HG03354 (cell line): ENCODE data around the gene IGFBP4.

Experiments used
- ATAC-seq: cut with Tn5 transposase; IDR thresholded peaks from one replicate; pipeline ENCODE4 v1.9.1; 2021; ENCODE audit warnings: mild to moderate bottlenecking; ENCODE audit not compliant: unreplicated experiment, poor library complexity, severe bottlenecking

The IGFBP4 gene

DNA sequence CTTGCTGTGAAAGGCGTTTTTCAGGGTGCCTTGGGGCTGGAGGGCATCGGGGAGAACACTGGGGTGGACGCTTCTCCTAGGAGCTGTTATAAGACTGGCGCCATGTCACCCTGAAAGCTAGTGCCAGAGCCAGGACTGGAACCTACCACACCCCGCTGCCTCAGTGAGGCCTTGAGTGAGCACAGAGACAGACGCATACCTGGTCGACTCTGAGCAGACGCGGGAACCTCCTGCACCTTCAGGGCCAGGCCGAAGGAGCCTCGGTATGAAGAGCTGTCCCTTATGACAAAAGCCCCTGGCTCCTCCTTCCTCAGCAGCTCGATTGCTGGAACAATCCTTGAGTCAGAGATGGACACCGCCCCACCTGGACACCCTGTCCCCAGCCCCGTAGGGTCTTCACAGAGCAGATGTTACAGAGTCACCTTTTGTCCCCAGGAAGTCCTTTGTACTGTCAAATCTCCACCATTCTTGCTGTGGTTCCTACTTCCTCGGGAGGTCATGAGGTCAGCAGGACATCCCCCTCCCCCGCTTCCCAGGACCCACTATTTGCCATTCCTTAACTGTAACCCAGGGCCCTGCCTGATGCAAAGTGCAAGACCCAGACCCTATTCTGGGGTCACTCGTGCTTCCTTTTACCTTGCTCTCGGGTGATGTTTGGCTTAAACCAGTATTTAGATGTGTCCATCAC lies 41.2 kb downstream of the IGFBP4 start:
- no peak for ATAC-seq

DNA sequence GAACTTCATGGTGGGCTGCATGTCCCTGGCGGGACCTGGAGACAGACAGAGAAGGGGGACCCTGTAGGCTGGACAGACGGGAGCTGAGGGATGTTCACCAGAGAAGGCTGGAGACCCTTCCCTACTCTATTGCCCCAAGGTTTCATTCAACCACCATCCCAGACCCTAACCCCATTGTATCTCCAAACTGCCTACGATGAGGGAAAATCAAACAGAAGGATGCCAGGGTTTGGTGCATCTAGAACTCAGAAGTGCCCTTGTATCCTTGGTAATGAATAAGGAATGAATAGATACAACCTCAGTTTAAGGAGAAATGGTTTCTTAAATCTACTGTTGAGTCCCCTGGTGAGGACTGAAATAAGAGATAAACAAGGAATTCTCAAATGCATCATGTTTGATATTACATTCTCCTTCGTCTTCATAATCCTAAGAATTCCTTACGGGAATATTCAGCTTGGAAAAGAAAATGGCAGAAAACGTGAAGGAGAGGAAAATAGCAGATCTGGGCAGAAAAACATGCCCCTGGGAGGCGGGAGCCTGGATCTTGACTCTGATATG lies 41.8 kb downstream of the IGFBP4 start:
- no peak for ATAC-seq

DNA sequence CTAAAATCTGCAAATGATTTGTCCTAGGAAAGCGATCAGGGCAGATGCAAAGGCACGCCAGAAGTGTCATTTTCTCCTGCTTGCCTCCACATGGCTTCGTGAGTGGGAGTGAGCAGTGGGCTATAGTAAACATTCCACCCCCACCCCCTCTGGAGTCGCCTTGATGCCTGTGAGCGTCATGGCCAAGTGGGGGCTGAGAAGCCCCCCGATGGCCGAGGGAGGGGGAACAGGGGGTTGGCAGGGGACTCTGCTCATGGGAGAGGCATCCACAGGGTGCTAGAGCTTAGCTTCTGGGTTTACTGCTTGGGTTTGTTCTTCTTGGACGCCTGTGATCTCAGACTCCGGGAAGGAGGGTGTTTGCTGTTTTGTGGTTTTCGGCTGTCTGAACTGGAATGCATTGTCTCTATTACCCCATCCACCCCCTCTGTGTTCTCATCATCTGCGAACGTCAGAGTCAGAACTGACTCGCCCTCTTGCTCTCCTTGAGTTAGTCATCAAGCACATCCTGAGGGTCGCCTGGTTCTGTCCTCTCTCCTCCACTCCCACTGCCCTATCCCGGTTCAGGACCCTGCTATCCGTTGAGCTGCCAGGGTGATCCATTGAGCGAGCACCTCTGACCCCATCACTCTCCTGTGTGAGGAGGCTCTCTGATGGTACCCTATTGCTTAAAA lies 42.7 kb downstream of the IGFBP4 start:
- ATAC-seq: no peak

DNA sequence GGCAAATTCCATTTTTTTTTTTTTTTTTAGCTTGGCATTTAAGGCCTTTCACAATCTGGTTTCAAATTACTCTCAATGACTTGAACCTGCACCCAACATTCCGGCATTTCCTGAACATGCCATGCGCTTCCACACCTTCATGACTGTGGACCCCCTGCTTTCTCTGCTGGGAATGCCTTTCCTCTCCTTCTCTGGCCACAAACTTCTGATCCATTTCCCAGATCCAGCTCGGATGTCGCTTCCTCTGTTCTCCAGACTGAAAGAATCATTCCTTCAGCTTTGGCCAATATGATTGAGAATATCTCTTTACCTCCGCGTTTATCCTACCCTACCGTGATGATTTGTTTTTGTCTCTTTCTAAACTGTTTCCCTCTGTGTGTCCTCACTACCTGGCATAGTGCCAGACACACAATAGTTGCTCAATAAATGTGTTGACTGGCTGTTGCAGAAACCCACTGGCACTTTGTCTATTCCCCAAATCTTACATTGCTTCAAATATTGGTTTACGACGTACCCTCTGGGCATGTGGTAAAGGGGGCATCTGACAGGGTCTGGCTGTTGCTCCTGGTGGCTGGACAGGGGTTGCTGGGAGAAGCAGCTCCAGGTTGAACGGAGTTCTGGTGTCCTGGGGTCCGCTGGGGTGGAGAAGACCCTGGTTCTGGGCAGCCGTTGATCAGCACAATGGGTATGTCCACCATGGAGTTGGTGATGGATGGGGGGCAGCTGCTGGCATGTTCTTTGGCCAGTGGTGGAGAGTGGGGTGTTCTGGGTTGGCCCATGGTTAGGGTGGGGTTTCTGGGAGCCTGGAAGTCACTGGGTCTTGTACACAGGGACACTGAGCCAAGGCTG lies 43.5 kb downstream of the IGFBP4 start:
- no peak for ATAC-seq

DNA sequence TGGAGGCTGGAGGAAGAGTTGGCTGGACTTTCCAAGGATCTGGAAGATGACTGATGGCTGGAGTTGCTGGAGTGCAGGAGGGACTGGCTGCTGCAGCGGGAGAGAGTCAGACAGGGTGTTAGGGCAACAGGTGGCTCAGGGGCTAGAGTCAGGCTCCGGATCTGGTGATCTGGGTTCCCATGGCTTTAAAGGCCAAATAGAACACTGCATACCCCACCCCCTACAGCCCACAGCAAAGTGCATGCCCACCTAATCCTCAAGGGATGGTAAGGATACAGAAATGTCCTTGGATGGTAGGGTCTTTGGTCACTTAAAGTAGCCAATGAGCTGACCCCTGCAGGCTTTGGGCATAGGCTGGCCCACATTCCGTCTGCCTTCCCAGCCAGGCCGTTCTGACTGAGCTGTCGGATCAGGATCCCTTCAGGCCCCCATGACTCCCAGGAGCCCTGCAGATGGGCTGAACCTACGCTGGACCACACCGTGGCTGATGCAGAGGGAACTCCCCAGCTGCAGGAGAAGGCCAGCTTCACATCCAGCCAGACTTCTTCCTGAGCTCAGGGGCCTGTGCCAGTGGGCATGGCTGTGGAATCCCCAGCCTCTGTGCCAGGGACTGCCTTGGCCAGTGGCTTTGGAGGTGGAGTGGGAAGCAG lies 44.2 kb downstream of the IGFBP4 start:
- no peak for ATAC-seq

DNA sequence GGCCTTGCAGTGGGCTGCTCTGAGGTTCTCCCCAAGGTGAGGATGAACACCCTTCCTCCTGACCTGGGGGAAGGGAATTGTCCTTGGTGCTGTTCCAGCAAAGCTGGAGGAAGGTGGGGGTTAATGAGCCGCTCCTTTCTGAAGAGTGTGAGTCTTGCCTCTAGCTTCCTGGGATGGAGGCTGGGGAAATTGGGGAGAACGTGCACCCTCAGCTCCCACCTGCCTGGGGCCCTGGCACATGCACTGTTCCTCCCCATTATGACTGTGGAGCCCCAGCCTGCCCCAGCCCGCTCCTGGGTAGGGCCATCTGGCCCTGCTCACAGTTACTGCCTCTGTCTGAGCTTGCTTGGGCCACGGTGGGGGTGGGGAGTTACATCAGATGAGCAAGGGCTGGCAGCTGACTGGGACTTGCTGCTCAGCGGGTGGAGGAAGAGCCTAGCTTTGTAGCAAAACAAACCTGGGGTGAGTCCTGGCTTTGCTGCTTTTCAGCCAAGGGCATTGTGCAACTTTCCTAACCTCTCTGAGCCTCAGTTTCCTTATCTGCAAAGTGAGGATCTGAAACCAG lies 47.1 kb downstream of the IGFBP4 start:
- ATAC-seq: no peak

DNA sequence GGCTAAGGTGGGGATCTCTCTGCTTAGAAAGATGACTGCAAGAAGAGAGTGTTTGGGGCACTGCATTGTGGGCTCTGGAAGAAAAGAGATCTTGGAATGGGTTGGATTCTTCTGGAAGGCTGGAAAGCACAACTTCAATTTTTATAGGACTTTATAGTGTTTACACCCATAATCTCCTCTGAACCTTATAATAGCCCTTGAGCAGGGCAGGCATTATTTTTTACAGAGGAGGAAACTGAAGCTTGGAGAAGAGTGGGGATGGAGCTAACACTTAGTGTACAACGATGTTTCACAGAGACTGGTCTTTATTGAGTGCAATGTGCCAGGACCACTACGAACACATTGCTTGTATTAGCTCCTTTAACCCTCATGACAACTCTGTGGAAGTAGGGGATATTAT lies 47.7 kb downstream of the IGFBP4 start:
- no peak for ATAC-seq

DNA sequence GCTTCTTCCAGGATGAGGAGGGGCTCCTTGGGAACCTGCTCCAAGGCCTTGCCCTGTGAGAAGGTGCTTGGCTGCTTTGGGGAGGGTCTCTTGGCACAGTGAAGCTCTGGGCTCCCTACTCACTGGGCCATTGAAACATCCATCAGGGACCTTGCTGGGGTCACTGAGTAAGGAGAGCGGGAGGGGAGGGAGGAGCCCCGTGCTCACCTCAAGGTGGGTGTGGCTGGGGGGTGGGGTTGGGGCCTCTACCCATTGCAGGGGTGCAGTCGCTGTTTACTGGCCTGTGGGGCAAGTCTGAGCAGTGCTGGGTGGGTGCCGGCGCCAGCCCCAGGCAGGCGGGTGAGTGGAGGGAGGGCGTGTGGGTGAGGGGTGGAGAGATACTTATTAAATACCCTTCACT lies 48.2 kb downstream of the IGFBP4 start:
- ATAC-seq: no peak

DNA sequence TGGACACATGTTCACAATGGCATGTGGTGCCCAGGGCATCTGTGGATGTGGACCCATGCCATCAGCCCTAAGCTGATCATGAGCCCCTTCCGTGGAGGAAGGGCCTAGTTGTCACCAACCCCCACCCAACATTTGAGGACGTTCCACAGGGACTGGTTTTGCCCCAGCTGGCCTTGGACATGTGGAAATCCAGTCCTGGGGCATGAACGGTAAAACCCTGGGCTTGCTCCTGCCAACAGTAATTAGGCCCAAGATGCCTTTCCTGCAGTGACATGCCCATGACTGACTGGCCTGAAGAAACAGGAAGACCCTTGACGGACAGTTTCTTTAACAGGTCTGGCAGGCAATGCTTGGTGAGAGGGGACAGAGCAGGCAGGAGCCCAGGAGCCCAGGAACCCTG lies 50.4 kb downstream of the IGFBP4 start:
- ATAC-seq: no peak

DNA sequence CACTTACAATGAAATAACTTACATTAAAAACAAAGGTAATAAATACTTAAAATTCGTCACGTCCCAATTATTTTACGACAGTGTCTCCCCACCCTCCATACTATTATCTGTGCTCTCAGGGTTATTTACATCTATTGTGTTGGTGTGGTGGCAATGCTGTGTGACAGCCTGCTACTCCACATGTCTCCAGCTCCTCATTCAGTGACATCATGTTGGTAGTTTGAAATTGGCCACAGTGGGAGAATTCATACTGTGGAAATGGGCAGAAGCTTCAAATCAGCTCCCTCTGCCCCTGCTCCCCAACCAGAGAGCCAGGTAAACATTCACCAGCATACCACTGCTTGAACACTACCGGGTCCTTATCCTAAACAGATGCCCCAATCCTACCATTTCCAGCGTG lies 51.9 kb downstream of the IGFBP4 start:
- ATAC-seq: no peak

DNA sequence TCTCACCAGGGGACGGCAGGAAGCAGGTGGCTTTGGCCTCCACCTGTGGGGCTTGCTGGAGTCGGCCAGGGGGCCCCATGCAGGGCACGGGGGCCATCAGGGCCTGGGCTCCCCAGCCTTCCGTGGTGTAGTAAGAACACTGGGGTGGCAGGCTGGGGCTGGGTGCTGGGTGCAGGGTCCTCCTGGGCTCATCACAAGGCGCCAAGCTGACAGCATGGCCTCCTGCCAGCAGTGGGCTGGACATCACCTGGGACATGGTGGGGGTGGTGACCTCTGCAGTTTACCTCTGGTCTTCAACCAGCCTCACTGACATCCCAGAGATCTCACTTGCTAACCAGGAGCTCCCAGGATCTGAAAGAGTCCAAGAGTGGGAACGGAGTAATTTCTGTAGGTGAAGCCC lies 52.9 kb downstream of the IGFBP4 start:
- ATAC-seq: no peak

DNA sequence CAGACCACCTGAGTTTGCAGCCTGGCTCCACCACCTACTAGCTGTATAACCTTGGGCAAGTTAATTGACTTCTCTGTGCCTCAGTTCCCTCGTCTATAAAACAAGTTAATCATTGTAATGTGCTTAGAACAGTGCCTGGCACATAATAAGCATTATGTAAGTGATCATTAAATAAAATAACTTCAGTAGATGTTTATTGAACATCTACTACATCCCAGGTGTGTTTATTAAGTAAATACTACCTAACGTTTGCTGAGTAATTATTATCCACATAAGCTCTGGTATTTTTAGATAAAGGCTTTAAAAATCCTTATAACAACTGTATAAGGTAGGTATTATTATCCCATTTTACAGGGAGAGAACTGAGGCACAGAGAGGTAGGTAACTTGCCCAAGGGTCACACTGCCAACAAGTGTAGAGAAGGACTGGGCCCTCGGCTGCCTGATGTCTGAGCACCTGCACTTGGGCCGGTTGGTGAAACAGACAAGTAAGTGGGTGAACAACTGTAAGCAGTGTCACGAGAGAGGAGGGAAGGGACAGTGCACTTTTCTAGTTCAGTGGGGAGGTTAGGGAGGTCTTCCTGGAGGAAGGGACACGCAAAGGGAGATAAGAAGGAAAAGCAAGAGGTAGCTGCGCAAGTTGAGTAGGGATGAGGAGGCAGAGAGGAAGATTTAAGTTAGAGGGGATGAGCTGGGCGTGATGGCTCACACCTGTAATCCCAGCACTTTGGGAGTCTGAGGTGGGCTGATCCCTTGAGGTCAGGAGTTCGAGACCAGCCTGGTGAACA lies 53.6 kb downstream of the IGFBP4 start:
- ATAC-seq: no peak

DNA sequence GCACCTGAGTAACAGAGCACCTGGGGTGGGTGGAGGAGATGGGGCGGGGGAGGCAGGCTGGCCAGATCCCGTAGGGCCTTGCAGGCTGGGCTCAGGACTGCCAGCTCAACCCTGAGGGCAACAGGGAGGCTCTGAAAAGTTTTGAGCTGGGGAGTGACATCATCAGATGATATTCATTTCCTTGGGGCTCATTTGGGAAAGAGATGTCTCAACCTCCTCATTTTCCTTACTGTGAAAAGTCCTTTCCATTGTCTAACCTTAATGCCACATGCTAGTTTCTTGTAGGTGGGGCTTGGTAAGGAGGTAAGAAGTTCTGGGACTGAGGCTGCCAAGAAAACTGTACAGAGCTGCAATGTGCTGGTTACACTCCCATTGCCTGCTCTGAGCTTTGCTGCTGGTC lies 54.4 kb downstream of the IGFBP4 start:
- ATAC-seq: no peak

DNA sequence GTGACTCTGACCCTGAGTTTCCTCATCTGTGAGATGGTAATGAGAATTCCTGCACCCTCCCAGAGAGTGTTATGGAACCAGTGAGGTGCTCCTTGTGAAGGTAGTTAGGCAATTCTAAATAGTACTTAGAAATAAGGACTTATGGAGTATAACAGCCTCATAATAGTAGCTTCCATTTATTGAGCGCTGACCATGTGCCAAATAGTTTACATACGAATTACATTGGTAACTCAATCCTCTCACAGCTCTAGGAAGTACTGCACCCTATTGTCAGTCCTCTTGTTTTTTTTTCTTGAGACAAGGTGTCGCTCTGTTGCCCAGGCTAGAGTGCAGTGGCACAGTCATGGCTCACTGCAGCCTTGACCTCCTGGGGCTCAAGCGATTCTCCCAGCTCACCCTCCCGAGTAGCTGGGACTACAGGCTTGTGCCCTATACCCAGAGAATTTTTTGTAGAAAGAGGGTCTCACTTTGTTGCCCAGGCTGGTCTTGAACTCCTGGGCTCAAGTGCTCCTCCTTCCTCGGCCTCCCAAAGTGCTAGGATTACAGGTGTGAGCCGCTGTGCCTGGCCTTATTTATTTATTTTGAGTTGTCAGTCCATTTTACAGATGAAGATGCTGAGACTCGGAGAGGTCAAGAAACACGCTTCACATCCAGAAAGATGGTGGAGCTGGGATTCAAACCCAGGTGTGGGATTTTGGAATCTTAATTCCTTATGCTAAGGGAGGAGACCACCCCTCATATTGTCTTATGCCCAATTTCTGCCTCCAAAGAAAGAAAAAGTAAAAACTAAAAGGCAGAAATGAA lies 55.2 kb downstream of the IGFBP4 start:
- ATAC-seq: no peak

DNA sequence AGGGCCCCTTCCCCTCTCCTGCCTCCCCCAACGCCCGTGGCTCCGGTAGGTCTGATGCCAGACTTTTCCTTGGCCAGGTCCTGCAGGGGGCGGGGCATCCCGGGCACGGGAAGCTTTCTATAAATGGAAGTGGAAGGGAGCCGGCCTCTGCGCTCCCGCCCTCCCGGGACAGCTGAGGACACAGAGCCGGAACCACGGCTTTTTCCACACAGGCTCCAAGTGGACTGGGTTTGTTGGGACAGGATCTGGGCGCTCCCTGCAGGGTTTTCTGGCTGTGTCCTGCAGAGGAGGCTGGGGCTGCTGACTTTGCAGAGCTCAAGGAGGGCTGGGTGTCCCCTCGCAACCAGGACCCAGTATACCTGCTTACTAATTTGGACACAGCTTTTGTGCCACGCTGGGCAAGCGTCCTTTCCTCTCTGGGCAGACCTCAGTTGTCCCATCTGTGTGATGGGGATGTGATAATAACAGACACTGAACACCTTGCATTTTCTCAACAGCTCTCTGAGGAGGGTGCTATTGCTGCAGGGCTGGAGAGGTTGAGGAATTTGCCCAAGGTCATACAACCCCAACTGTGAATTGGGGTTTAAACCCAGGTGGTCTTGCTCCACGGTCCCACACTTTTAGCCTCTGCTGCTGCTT lies 56.4 kb downstream of the IGFBP4 start:
- ATAC-seq: no peak

DNA sequence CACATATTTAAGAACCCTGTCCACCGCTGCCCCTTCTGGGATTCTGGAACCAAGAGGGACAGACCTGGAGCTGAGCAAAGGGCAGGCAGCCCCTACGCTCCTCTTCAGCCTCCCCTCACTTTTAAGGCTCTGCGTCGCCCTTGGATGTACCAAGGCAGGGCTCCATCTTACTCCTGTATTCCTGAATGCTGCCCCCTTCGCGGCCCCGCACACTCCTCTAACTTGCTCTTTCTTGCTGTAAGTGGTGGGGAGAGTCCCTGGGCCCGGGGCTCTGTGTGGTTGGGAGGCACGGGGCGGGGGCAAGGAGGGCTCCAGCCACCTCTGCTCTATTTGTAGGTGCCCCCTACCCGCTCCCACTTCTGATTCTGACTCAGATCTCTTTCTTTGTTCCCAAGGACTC lies 56.9 kb downstream of the IGFBP4 start:
- ATAC-seq: no peak

DNA sequence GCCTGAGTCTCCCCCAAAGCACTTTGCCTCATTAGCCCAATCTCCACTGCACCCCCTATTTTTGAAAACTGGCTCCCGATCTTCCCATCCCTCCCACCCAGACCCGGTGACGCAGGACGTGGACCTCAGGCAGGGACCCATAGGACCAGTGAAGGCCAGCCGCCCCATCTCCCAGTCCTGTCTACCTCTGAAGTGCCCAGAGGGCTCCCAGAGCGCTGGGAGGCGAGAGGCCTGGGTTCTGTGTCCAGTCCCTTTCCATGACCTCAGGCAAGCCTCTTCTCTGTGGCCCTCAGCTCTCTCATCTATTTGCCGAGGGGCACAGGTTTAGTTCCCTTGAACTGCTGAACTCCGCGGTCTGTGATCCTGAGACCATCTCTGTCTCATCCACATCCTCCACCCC lies 57.5 kb downstream of the IGFBP4 start:
- ATAC-seq: no peak

DNA sequence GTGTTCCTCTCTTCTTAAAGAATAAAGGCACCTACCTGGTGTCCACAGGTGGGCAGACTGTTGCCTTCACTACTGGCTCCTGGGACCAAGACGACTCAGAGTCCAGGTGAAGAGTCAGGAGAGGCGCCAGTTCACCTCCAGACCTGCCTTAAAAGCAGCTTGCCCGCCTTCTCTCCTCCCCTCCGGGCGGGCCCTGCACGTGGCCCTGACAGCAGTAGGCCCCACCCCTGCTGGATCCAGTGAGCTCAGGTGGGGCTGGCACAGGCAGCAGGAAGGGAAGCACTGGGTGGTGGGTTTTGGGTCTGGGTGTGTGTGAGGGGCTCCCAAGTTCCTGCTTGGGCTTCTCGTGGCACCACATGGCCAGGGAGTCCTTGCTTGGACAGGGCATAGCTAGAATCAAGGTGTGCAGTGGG lies 58.3 kb downstream of the IGFBP4 start, which contains the start of gene TNS4:
TNS4 (minus strand) TSS at position 125 of the 413 bp plus-strand sequence. CDS start 5,198 bp downstream, outside the sequence.
- ATAC-seq: no peak
